Type B pancreatic cell (in vitro differentiated cells): ENCODE data around the gene AGL. TPM values are rescaled to one million over a fixed set of nuclear protein-coding genes. Genes with fewer than 3 reads are reported as not detected.

Experiments used
- DNase-seq: peaks from one replicate; pipeline ENCODE4 v3.0.0; 2021; ENCODE audit warnings: mixed read lengths; ENCODE audit not compliant: unreplicated experiment; ENCODE audit errors: extremely low spot score
- H3K27ac Mint-ChIP-seq: 2 replicates; pipeline ENCODE4 v1.8.0; 2021; ENCODE audit warnings: mild to moderate bottlenecking, mixed read lengths
- H3K27me3 Mint-ChIP-seq: 2 replicates; pipeline ENCODE4 v1.8.0; 2021; ENCODE audit warnings: mixed read lengths
- H3K36me3 Mint-ChIP-seq: 2 replicates; pipeline ENCODE4 v1.8.0; 2021; ENCODE audit warnings: mixed read lengths
- H3K4me1 Mint-ChIP-seq: one replicate; pipeline ENCODE4 v1.8.0; 2021; ENCODE audit warnings: mixed read lengths; ENCODE audit not compliant: unreplicated experiment
- H3K4me3 Mint-ChIP-seq: 2 replicates; pipeline ENCODE4 v1.8.0; 2021; ENCODE audit warnings: mild to moderate bottlenecking, mixed read lengths
- H3K9me3 Mint-ChIP-seq: 2 replicates; pipeline ENCODE4 v1.8.0; 2021; ENCODE audit warnings: mixed read lengths
- total RNA-seq: library from RNA; stranded (reverse); gene quantifications from 2 replicates; pipeline ENCODE4 v1.2.1, GENCODE V29; 2021; ENCODE audit warnings: low replicate concordance
- TF ChIP-seq, protein P1 (sequence below): fragments of 200-600 bp; sonication (generic); conservative IDR thresholded peaks from 2 replicates; pipeline ENCODE4 v1.5.0; 2021; ENCODE audit warnings: antibody characterized with exemption, mild to moderate bottlenecking

AGL gene
- total RNA-seq, 1 donor from 2014 or later: 17.8 TPM

GRCh38 chr1:99869304-99869703 lies 19.1 kb downstream of the AGL start:
- Mint-ChIP-seq H3K27ac (no peak overlapping the region), H3K9me3 (no peaks in the 10 kb centered on the region), H3K27me3 (no peaks in the 10 kb centered on the region), H3K4me3 (no peak overlapping the region), H3K4me1 (no peaks in the 10 kb centered on the region), H3K36me3 (peaks cover 7% of the 10 kb centered on the region)
- no peak for DNase-seq
- TF ChIP-seq, protein P1, sequence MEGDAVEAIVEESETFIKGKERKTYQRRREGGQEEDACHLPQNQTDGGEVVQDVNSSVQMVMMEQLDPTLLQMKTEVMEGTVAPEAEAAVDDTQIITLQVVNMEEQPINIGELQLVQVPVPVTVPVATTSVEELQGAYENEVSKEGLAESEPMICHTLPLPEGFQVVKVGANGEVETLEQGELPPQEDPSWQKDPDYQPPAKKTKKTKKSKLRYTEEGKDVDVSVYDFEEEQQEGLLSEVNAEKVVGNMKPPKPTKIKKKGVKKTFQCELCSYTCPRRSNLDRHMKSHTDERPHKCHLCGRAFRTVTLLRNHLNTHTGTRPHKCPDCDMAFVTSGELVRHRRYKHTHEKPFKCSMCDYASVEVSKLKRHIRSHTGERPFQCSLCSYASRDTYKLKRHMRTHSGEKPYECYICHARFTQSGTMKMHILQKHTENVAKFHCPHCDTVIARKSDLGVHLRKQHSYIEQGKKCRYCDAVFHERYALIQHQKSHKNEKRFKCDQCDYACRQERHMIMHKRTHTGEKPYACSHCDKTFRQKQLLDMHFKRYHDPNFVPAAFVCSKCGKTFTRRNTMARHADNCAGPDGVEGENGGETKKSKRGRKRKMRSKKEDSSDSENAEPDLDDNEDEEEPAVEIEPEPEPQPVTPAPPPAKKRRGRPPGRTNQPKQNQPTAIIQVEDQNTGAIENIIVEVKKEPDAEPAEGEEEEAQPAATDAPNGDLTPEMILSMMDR: no peak

DNA sequence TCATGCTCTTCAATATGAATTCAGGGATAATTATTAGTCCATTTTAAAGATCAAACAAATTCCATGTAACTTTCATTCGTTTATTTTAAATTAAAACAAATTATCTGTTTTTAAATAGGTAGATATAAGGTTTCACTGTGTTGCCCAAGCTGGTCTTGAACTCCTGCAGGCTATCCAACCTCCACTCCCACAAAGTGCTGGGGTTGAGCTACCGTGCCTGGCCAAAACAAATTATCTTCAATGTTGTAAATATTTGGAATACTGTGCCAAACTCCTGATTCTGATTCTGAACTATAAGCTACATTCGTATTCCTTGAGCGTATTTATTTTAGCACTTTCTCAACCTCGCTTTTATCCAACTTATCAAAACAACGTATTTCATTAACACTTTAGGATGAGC lies 19.6 kb downstream of the AGL start:
- TF ChIP-seq, protein P1: no peak
- Mint-ChIP-seq H3K4me1 (no peaks in the 10 kb centered on the region), H3K36me3 (peaks cover 2% of the 10 kb centered on the region), H3K27ac (no peak overlapping the region), H3K4me3 (no peak overlapping the region), H3K9me3 (no peaks in the 10 kb centered on the region), H3K27me3 (no peaks in the 10 kb centered on the region)
- no peak for DNase-seq

DNA sequence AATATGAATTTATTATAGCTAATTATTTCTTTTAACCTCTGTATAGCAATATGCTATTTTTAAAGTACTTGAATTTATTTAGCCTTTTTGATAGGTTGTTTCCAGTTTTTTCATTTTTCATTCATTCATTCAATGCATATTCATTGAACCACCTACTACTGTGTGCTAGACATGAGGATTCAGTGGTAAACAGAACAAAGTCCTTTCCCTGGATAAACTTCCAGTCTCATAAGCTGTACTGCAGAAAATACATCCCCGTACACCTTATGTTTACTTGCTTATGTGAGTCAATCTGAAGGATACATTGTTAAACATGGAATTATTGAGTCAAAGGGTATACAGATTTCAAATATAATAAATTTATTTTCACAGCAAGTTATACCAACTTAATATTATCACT lies 21.9 kb downstream of the AGL start:
- no peaks in the 10 kb centered on the region for H3K27me3 Mint-ChIP-seq
- H3K4me3 Mint-ChIP-seq: no peak overlapping the region
- H3K4me1 Mint-ChIP-seq: no peaks in the 10 kb centered on the region
- no peaks in the 10 kb centered on the region for H3K9me3 Mint-ChIP-seq
- DNase-seq: no peak
- TF ChIP-seq, protein P1: no peak
- H3K36me3 Mint-ChIP-seq: peaks cover 5% of the 10 kb centered on the region
- no peak overlapping the region for H3K27ac Mint-ChIP-seq

GRCh38 chr1:99877568-99877967 lies 27.4 kb downstream of the AGL start:
- Mint-ChIP-seq H3K27me3 (no peaks in the 10 kb centered on the region), H3K4me1 (no peaks in the 10 kb centered on the region), H3K9me3 (no peaks in the 10 kb centered on the region), H3K27ac (no peak overlapping the region), H3K36me3 (peaks cover 5% of the 10 kb centered on the region), H3K4me3 (no peak overlapping the region)
- TF ChIP-seq, protein P1: no peak
- no peak for DNase-seq

GRCh38 chr1:99886179-99886578 lies 36.0 kb downstream of the AGL start:
- H3K4me3 Mint-ChIP-seq: no peak overlapping the region
- H3K4me1 Mint-ChIP-seq: no peaks in the 10 kb centered on the region
- no peaks in the 10 kb centered on the region for H3K9me3 Mint-ChIP-seq
- H3K27ac Mint-ChIP-seq: no peak overlapping the region
- no peaks in the 10 kb centered on the region for H3K27me3 Mint-ChIP-seq
- H3K36me3 Mint-ChIP-seq: peaks cover 25% of the 10 kb centered on the region
- TF ChIP-seq, protein P1: no peak
- no peak for DNase-seq

DNA sequence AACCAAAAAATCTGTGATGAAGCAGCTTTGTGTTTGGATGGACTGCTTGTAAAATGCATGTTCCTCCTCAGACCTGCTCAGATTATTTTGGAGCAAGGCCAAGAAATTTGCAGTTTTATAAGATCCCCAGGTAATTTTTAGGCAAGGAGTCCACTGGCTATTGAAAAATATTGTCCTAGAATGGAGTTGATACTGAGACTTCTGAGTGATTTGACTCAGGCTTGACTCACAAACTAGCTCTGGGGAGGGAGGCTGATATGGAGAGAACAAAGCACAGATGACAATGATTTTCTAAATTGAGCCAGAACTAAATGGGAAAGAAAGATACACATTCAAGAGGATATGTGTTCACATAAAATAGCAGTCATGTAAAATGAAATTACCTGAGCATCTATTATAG lies 36.7 kb downstream of the AGL start:
- TF ChIP-seq, protein P1: no peak
- Mint-ChIP-seq H3K4me3 (no peak overlapping the region), H3K9me3 (no peaks in the 10 kb centered on the region), H3K36me3 (peaks cover 25% of the 10 kb centered on the region), H3K27ac (no peak overlapping the region), H3K27me3 (no peaks in the 10 kb centered on the region), H3K4me1 (no peaks in the 10 kb centered on the region)
- no peak for DNase-seq
